Thoracic aorta (tissue), 2 donors: ENCODE measurements around the gene NDUFA8. TPM values are rescaled to one million over a fixed set of nuclear protein-coding genes. Genes with fewer than 3 reads are reported as not detected.

Source experiments
- ATAC-seq: fragments of 150-250 bp; one replicate; pipeline ENCODE4 v1.8.0; 2017; ENCODE audit warnings: low read depth; ENCODE audit not compliant: insufficient number of reproducible peaks, low FRiP score
- DNase-seq: peaks from one replicate; pipeline ENCODE4 v3.0.0-alpha.2; 2020; ENCODE audit warnings: low spot score
- H3K27ac ChIP-seq, 2 donors: fragments of 200-600 bp; sonication (generic); 1 replicate in 1 of 2; 2 replicates in 1 of 2; pipeline ENCODE4 v1.5.1; 2016; ENCODE audit warnings: mild to moderate bottlenecking in 2 of 2, moderate library complexity in 2 of 2
- H3K27me3 ChIP-seq: fragments of 200-600 bp; sonication (generic); replicated peaks from 2 replicates; pipeline ENCODE4 v1.6.0; 2016; ENCODE audit warnings: mild to moderate bottlenecking; ENCODE audit not compliant: insufficient read depth
- H3K36me3 ChIP-seq: fragments of 200-600 bp; sonication (generic); one replicate; pipeline ENCODE4 v1.5.1; 2016
- H3K4me1 ChIP-seq, 2 donors: fragments of 200-600 bp; sonication (generic); 1 replicate in 1 of 2; 2 replicates in 1 of 2; pipeline versions ENCODE4 v1.5.1 to v1.6.0; 2016; ENCODE audit warnings: low read depth in 2 of 2, mild to moderate bottlenecking in 1 of 2; ENCODE audit not compliant: control insufficient read depth in 1 of 2
- H3K4me3 ChIP-seq: fragments of 200-600 bp; sonication (generic); 2 replicates; pipeline ENCODE4 v1.5.1; 2016; ENCODE audit warnings: mild to moderate bottlenecking
- H3K9me3 ChIP-seq: fragments of 200-600 bp; sonication (generic); 2 replicates; pipeline ENCODE4 v1.5.1; 2016
- CTCF ChIP-seq: fragments of 200-600 bp; sonication (generic); IDR thresholded peaks from one replicate; pipeline ENCODE4 v1.5.1; 2019; ENCODE audit warnings: antibody characterized with exemption
- total RNA-seq, 2 donors: library from RNA; depleted of rRNA; stranded (reverse); fragments of >200 nt; gene quantifications; one replicate each; pipeline versions ENCODE4 v1.1.0 to v1.2.3, GENCODE V29; 2016

The NDUFA8 gene
- total RNA-seq, 2 donors from 2014 or later: 14.6 to 19.3 TPM

GRCh38 chr9:122133263-122133983, 26.2 kb downstream of the NDUFA8 start:
- no peak for DNase-seq
- no peaks in the 10 kb centered on the region for H3K9me3 ChIP-seq

GRCh38 chr9:122132539-122132938, 27.0 kb downstream of the NDUFA8 start:
- no peak for ATAC-seq
- H3K27ac ChIP-seq: no peak overlapping the region
- DNase-seq: no peak
- no peaks in the 10 kb centered on the region for H3K27me3 ChIP-seq
- TF ChIP-seq CTCF: no peak
- no peaks in the 10 kb centered on the region for H3K36me3 ChIP-seq
- H3K9me3 ChIP-seq: no peaks in the 10 kb centered on the region
- peaks cover 0 to 6% of the 10 kb centered on the region in 2 donors for H3K4me1 ChIP-seq
- H3K4me3 ChIP-seq: no peak overlapping the region

More at GRCh38 chr9:122133263-122133983, 26.2 kb downstream of the NDUFA8 start:
- TF ChIP-seq CTCF: no peak
- Histone ChIP-seq H3K27ac (no peak overlapping the region), H3K36me3 (no peaks in the 10 kb centered on the region), H3K4me3 (no peak overlapping the region), H3K27me3 (no peaks in the 10 kb centered on the region), H3K4me1 (peaks cover 0 to 6% of the 10 kb centered on the region in 2 donors)
- no peak for ATAC-seq

GRCh38 chr9:122131401-122132001, 28.1 kb downstream of the NDUFA8 start:
- no peak overlapping the region for H3K27ac ChIP-seq
- ATAC-seq (no peak), DNase-seq (no peak)
- peaks cover 0 to 13% of the 10 kb centered on the region in 2 donors for H3K4me1 ChIP-seq
- H3K9me3 ChIP-seq: no peaks in the 10 kb centered on the region
- no peaks in the 10 kb centered on the region for H3K36me3 ChIP-seq
- H3K4me3 ChIP-seq: no peak overlapping the region
- no peak for TF ChIP-seq CTCF
- no peaks in the 10 kb centered on the region for H3K27me3 ChIP-seq

- H3K27ac ChIP-seq: no peak overlapping the region
- no peaks in the 10 kb centered on the region for H3K27me3 ChIP-seq
- H3K36me3 ChIP-seq: no peaks in the 10 kb centered on the region
- no peaks in the 10 kb centered on the region for H3K9me3 ChIP-seq
- no peak for TF ChIP-seq CTCF
- ATAC-seq: no peak
- H3K4me3 ChIP-seq: no peak overlapping the region
- H3K4me1 ChIP-seq: peaks cover 0 to 19% of the 10 kb centered on the region in 2 donors
- no peak for DNase-seq
These were observed 28.7 kb downstream of the NDUFA8 start for GRCh38 chr9:122130837-122131236.

- Histone ChIP-seq H3K36me3 (no peaks in the 10 kb centered on the region), H3K27me3 (no peaks in the 10 kb centered on the region), H3K4me3 (no peak overlapping the region), H3K4me1 (peaks cover 0 to 26% of the 10 kb centered on the region in 2 donors), H3K27ac (no peak overlapping the region), H3K9me3 (no peaks in the 10 kb centered on the region)
- ATAC-seq (no peak), DNase-seq (no peak)
- no peak for TF ChIP-seq CTCF
These were observed 29.6 kb downstream of the NDUFA8 start for GRCh38 chr9:122129969-122130368.
